ENCODE measurements around the gene ARID1B.

Gene ARID1B

DNA sequence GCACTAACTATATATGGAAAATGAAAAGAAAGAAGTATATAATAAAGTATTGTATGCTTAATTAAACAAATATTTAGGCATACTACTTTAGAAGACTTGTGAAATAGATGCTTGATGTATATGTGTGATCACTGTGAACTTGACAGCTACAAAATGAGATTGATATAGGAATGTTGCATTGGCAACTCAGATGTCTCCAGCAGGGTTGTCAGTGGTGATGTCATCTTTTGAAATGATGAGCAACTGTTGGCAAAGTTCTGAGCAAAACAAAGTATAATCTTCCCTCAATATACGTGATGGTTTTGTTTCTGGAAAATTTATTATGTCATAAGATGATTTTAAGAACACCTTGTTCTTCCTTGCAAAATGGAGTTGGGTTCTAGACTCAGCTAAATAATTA is 133.8 kb downstream of the ARID1B start:
- DNase-seq: no peak

- no peak for DNase-seq
These were observed 134.4 kb downstream of the ARID1B start for GRCh38 chr6:156911581-156911980.

DNA sequence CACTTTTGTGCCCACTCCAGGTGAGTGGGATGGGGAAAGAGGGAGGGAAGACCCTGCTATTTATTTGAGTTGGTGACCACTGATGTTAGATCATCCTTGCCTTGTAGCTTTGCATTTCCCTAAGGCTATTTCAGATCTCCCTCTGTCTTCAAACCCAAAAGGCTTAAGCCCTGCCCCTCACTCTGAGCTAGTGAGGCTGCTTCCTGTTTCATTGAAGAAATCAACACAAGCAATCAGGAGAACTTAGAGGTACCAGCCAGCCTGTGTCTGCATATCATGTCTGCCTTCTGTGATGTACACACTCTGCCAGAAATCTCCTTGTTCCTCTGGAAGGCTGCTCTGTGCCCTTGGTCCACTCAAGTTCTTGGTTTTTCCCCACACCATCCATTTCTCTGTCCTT is 135.3 kb downstream of the ARID1B start:
- peak in 2 of 6 experiments; percentile 7 to 12 for DNase-seq

DNA sequence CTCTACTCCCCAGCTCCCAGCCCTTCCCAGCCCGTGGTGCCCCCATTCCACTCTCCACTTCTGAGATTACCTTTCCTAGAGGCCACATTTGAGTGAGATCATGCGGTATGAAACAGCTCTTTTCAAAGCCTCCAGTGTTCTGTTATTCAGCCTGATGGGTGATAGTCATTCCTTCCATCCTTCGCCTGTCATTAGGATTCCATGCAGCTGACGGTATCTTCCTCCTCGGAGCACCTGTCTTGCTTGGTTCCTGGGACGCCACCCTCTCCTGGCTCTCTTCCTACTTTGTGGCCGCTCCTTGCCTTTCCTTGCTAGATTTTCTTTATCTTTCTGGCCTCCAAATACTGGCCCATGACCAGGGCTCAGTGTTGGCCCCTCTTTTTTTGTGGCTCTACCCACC is 137.0 kb downstream of the ARID1B start:
- no peak for DNase-seq

GRCh38 chr6:156916130-156916801 is 139.1 kb downstream of the ARID1B start:
- DNase-seq: no peak

GRCh38 chr6:156917213-156917612 is 140.0 kb downstream of the ARID1B start:
- no peak for DNase-seq

DNA sequence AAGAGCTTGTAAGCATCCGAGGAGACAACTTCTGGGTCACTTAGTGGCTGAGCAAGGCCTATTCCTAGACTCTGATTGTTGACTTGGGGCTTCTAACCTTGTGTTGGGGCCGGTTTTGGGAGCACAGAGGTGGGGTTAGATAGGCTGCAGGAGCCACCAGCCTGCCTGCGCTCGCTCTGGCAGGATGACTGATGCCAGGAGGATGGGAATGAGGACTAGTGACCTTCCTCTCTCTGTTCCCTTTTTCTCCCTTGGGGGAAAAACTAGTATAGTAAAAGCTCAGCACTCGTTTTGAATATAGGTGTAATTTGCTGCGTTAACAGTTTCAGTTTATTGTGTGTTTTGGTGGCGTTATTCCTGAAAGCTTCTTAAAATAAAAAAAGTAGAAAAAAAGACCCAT is 141.5 kb downstream of the ARID1B start:
- DNase-seq: no peak

GRCh38 chr6:156919370-156919769 is 142.2 kb downstream of the ARID1B start:
- DNase-seq: no peak

DNA sequence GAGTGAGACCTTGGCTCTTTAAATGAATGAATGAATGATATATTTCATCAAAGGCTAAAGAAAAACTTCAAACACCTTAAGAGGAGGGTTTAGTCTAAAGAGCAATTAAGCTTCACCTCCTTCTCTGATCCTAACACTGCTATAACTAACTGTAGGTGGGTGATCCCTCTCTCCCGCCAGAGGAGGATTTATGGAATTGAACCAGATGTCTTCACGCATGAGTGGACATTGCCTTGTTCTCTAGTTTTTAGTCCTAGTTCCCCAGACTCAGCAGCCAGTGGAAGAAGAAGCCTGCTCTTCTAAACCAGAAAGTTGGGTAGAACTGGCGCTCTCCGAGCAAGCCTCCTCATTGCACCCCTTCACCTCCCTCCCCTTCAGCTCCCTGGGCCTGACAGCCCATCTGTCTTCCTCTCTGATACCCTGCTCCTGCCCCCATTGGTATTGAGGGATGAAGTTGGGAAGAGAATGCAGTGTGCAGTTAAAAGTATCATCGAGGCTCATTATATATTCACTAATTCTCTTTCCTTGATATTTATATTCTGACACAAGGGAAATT is 142.7 kb downstream of the ARID1B start:
- no peak for DNase-seq

- no peak for DNase-seq
These were observed 147.1 kb downstream of the ARID1B start for GRCh38 chr6:156924246-156924645.

DNA sequence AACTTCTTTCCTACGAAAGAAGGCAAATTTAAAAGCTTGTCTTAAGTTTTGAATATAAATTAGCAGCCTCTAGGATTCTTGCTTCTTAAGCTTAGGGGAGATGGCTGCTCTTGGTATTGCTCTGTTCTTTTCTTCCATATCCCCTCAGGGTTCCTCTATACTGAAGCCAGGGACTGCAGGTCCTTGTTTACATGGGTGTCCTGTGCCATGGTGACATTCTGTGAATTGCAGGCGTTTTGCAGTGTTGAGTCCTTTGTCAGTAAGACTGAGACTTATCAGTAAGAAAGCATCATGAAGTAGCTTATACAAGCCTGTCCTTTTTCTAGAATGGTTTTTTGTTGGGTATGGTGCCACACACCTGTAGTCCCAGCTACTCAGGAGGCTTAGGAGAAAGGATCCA is 147.8 kb downstream of the ARID1B start:
- no peak for DNase-seq

DNA sequence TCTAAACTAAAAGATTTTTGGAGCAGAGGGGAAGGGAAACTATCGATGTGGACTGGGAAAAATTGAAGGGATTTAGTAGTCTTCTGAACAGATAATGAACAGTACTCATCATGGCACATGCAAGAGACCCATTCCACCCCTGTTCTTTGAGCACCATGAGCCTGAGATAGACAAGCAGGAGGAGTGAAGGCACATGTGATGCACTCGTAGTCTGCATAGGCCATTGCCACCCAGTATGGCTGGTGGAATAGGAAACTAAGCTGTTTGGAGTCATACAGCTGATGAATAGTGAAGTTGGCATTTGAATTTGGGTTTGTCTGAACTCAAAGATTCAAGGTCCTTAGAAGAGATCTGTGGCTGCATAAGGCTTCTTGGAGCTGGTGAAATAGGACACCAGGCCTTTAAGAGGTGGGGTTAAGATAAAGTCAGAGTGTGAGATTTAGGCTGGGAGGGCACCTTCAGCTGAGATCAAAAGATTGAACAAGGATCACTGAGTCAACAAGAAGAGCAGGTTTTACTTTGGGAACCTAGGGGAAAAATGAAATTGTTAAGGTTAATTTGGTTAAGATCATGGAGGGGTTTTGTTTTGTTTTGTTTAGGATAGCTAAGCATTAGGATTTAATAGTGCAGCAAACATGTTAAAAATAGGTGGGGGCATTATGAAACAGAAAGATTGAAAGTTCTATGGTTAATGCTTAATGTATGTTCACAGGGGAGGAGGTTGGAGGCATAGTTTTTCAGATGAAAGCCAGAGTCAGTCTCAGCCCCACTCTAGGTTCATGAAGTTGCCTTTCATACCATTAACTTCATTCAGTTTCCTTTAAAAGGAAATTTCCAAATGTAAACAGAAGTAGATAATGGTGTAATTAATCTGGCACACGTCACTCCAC is 148.8 kb downstream of the ARID1B start:
- DNase-seq: no peak

- no peak for DNase-seq
These were observed 150.9 kb downstream of the ARID1B start for GRCh38 chr6:156928126-156928525.

DNA sequence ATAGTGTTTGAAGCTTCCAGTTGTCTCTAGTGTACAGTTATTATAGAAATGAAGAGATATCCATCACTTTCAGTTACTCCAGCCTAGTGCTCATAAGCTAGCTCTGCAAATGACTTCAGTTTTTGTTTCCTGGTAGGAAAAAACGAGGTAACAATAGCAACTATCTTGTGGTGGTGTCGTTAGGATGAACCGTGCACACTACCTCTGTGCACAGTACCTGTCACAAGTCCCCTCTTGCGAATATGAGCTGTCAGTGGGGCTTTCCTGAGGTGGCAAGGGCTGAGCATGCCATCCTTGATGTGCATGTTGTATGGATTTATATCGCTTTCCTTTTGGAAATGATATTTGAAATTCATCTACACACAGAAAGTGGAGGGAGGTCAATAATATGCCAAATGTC is 151.8 kb downstream of the ARID1B start:
- no peak for DNase-seq

GRCh38 chr6:156931283-156931682 is 154.1 kb downstream of the ARID1B start:
- no peak for DNase-seq

- DNase-seq: no peak
These were observed 156.3 kb downstream of the ARID1B start for GRCh38 chr6:156933201-156934068.

GRCh38 chr6:156934069-156934460 is 156.9 kb downstream of the ARID1B start:
- no peak for DNase-seq

DNA sequence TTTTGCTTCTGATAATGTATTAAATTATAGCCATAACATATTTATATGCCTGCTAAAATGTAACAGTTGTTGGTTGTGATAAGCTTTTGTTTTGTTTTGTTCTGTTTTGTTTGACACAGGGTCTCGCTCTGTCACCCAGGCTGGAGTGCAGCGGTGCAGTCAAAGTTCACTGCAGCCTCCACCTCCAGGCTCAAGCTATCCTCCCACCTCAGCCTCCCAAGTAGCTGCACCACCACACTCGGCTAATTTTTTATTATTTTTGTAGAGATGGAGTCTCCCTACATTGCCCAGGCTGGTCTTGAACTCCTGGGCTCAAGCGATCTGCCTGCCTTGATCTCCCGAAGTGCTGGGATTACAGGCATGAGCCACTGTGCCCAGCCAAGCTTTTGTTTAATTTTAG is 157.8 kb downstream of the ARID1B start:
- no peak for DNase-seq

- no peak for DNase-seq
These were observed 161.0 kb downstream of the ARID1B start for GRCh38 chr6:156938143-156938542.

- DNase-seq: no peak
These were observed 163.0 kb downstream of the ARID1B start for GRCh38 chr6:156940221-156940620.

DNA sequence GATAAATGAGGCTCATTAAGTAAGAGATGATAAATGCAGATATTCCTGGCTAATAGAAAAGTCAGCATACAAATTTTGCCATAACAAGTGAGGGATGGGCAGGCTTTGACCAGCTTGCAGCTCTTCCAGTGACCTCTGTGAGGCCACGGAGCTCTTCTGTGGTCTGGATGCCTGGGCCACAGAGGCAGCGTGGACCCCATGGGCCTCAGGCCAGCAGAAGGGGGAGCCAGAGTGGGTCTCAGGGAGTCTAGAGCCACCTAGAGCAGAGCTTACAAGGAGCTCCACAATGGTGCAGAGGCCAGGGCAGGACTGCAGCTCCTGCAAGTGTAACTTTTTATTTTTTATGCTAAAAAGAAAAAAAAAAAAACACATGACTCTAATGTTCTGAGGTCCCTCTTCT is 165.1 kb downstream of the ARID1B start:
- DNase-seq: no peak

- DNase-seq: no peak
These were observed 166.0 kb downstream of the ARID1B start for GRCh38 chr6:156943166-156943565.

DNA sequence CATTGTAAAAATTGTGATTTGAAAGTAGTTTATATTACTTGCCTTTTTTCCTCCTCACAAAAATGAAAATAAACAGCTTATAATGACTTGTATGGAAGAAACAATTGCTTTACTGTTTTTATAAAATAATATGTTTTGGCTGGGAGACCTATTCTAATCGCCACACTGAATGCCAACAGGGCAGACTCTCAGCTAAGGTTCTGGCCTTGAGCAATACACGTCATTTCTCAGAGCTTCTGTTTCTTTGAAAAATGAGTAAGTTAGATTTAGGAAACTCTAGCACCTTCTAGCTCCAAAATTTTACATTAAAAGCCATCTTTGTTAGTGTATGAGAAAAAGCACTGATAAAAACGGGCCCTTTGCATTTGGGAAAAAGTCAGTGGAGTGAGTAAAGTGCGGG is 166.6 kb downstream of the ARID1B start:
- DNase-seq: no peak
